ENCODE data around the gene TSR3. TPM values are rescaled to one million over a fixed set of nuclear protein-coding genes. Genes with fewer than 3 reads are reported as not detected.
A peak's percentile ranks its signal among the peaks of the same experiment; 100 is the strongest.

The TSR3 gene
- total RNA-seq, 1 donor from 2014 or later: 43.7 TPM

- Mint-ChIP-seq H3K4me3 (no peak overlapping the region), H3K4me1 (peaks cover 9% of the 10 kb centered on the region), H3K27me3 (ENCODE audit: low read depth) (peaks cover 47% of the 10 kb centered on the region), H3K27ac (no peak overlapping the region), H3K9me3 (no peaks in the 10 kb centered on the region), H3K36me3 (no peaks in the 10 kb centered on the region)
- no peak for DNase-seq (ENCODE audit: low spot score in 2 of 2, unreplicated experiment in 2 of 2)
- no peak for TF ChIP-seq CTCF (IDR thresholded peaks at IDR 0.05; ENCODE audit: unreplicated experiment)
These were observed 9.9 kb downstream of the TSR3 start for GRCh38 chr16:1341495-1342420.

- Mint-ChIP-seq H3K36me3 (no peaks in the 10 kb centered on the region), H3K4me3 (no peak overlapping the region), H3K27me3 (ENCODE audit: low read depth) (peaks cover 54% of the 10 kb centered on the region), H3K9me3 (no peaks in the 10 kb centered on the region), H3K27ac (no peak overlapping the region), H3K4me1 (peaks cover 9% of the 10 kb centered on the region)
- TF ChIP-seq CTCF (IDR thresholded peaks at IDR 0.05; ENCODE audit: unreplicated experiment): no peak
- DNase-seq (ENCODE audit: low spot score in 2 of 2, unreplicated experiment in 2 of 2): no peak
These were observed 10.8 kb downstream of the TSR3 start for GRCh38 chr16:1340730-1341494.

- Mint-ChIP-seq H3K4me3 (no peak overlapping the region), H3K4me1 (peaks cover 9% of the 10 kb centered on the region), H3K9me3 (no peaks in the 10 kb centered on the region), H3K27me3 (ENCODE audit: low read depth) (peaks cover 65% of the 10 kb centered on the region), H3K36me3 (no peaks in the 10 kb centered on the region), H3K27ac (no peak overlapping the region)
- no peak for TF ChIP-seq CTCF (IDR thresholded peaks at IDR 0.05; ENCODE audit: unreplicated experiment)
- no peak for DNase-seq (ENCODE audit: low spot score in 2 of 2, unreplicated experiment in 2 of 2)
These were observed 12.6 kb downstream of the TSR3 start for GRCh38 chr16:1338855-1339675.

GRCh38 chr16:1338119-1338730, 13.5 kb downstream of the TSR3 start:
- Mint-ChIP-seq H3K4me3 (no peak overlapping the region), H3K4me1 (peaks cover 6% of the 10 kb centered on the region), H3K36me3 (no peaks in the 10 kb centered on the region), H3K27ac (no peak overlapping the region), H3K9me3 (no peaks in the 10 kb centered on the region), H3K27me3 (ENCODE audit: low read depth) (peaks cover 60% of the 10 kb centered on the region)
- peak; percentile 62 for TF ChIP-seq CTCF (IDR thresholded peaks at IDR 0.05; ENCODE audit: unreplicated experiment)
- DNase-seq (ENCODE audit: low spot score in 2 of 2, unreplicated experiment in 2 of 2): peak in 1 of 2 experiments; percentile 61

- H3K4me1 Mint-ChIP-seq: peaks cover 3% of the 10 kb centered on the region
- no peak for DNase-seq (ENCODE audit: low spot score in 2 of 2, unreplicated experiment in 2 of 2)
- no peak for TF ChIP-seq CTCF (IDR thresholded peaks at IDR 0.05; ENCODE audit: unreplicated experiment)
- H3K27ac Mint-ChIP-seq: no peak overlapping the region
- H3K27me3 Mint-ChIP-seq (ENCODE audit: low read depth): peaks cover 58% of the 10 kb centered on the region
- no peaks in the 10 kb centered on the region for H3K36me3 Mint-ChIP-seq
- H3K9me3 Mint-ChIP-seq: no peaks in the 10 kb centered on the region
- H3K4me3 Mint-ChIP-seq: no peak overlapping the region
These were observed 14.2 kb downstream of the TSR3 start for GRCh38 chr16:1337486-1337885.
